OCI-LY1 (cell line): ENCODE data around the gene KRTAP10-3.

Source experiments
- H2AFZ ChIP-seq: fragments of 200-600 bp; sonication (generic), shearing (Covaris generic); 2 replicates; pipeline ENCODE4 v1.6.0; 2014; ENCODE audit warnings: antibody characterized with exemption, mild to moderate bottlenecking, low read length
- H3F3A ChIP-seq: fragments of 200-600 bp; sonication (generic), shearing (Covaris generic); 2 replicates; pipeline ENCODE4 v1.6.0; 2014; ENCODE audit warnings: mild to moderate bottlenecking, antibody characterized with exemption, low read length, moderate library complexity; ENCODE audit not compliant: insufficient read depth
- H3K27ac ChIP-seq: fragments of 200-600 bp; sonication (generic); 2 replicates; pipeline ENCODE4 v1.5.1; 2014; ENCODE audit warnings: low read length, mixed run types, mild to moderate bottlenecking, low read depth; ENCODE audit not compliant: poor library complexity, severe bottlenecking
- H3K27me3 ChIP-seq: fragments of 200-600 bp; sonication (generic); 2 replicates; pipeline ENCODE4 v1.6.0; 2014; ENCODE audit warnings: antibody characterized with exemption, mild to moderate bottlenecking, low read length, moderate library complexity; ENCODE audit not compliant: insufficient read depth
- H3K36me3 ChIP-seq: fragments of 200-600 bp; sonication (generic); 2 replicates; pipeline ENCODE4 v1.6.1; 2014; ENCODE audit warnings: mild to moderate bottlenecking, antibody characterized with exemption, low read length, moderate library complexity, mixed read lengths; ENCODE audit not compliant: insufficient read depth
- H3K4me1 ChIP-seq: fragments of 200-600 bp; sonication (generic); 2 replicates; pipeline ENCODE4 v1.5.1; 2014; ENCODE audit warnings: mild to moderate bottlenecking, low read length, moderate library complexity; ENCODE audit not compliant: insufficient read depth, severe bottlenecking
- H3K4me2 ChIP-seq: fragments of 200-600 bp; sonication (generic), shearing (Covaris generic); 2 replicates; pipeline ENCODE4 v1.6.1; 2014; ENCODE audit warnings: low read length
- H3K4me3 ChIP-seq: fragments of 200-600 bp; sonication (generic); 2 replicates; pipeline ENCODE4 v1.5.1; 2014; ENCODE audit warnings: low read length, low read depth, mild to moderate bottlenecking, mixed read lengths; ENCODE audit not compliant: poor library complexity, severe bottlenecking
- H3K79me2 ChIP-seq: fragments of 200-600 bp; shearing (Covaris generic); 2 replicates; pipeline ENCODE4 v1.6.1; 2016; ENCODE audit warnings: mixed run types, low read length, mixed read lengths; ENCODE audit not compliant: insufficient read depth
- H3K9ac ChIP-seq: fragments of 200-600 bp; sonication (generic), shearing (Covaris generic); 2 replicates; pipeline ENCODE4 v1.6.1; 2014; ENCODE audit warnings: mild to moderate bottlenecking, low read length, mixed read lengths
- H3K9me2 ChIP-seq: fragments of 200-600 bp; sonication (generic), shearing (Covaris generic); 2 replicates; pipeline ENCODE4 v1.6.1; 2014; ENCODE audit warnings: low read depth, mild to moderate bottlenecking, low read length, mixed read lengths
- H3K9me3 ChIP-seq: fragments of 200-600 bp; shearing (Covaris generic); 2 replicates; pipeline ENCODE4 v1.6.1; 2014; ENCODE audit warnings: low read length, mixed read lengths
- H4K20me1 ChIP-seq: fragments of 200-600 bp; sonication (generic), shearing (Covaris generic); 2 replicates; pipeline ENCODE4 v1.6.0; 2016; ENCODE audit warnings: mild to moderate bottlenecking, low read length; ENCODE audit not compliant: insufficient read depth
- CTCF ChIP-seq: fragments of 200-600 bp; sonication (generic), shearing (Covaris generic); IDR thresholded peaks from 2 replicates; pipeline ENCODE4 v1.5.1; 2017; ENCODE audit warnings: mild to moderate bottlenecking, antibody characterized with exemption, low read length, moderate library complexity, mixed read lengths
- EZH2 ChIP-seq: fragments of 200-600 bp; sonication (generic), shearing (Covaris generic); IDR thresholded peaks from 2 replicates; pipeline ENCODE4 v1.8.0; 2017; ENCODE audit warnings: borderline replicate concordance, mixed run types, mild to moderate bottlenecking, antibody characterized with exemption, low read length, moderate library complexity, mixed read lengths

Gene KRTAP10-3

GRCh38 chr21:44558695-44559094 is at the start of gene KRTAP10-3:
KRTAP10-3 (minus strand) TSS chr21:44558795; CDS start chr21:44558715, 80 bp downstream.
- no peak within 1 kb of the TSS for H3K4me3 ChIP-seq
- no peak within 1 kb of the TSS for H3K4me2 ChIP-seq
- no peak within 1 kb of the TSS for H3K9ac ChIP-seq
- H3K9me3 ChIP-seq = no peaks in the 10 kb centered on the region
- H3K79me2 ChIP-seq = no peaks in the 10 kb centered on the region
- no peaks in the 10 kb centered on the region; the same call in 1 of the 2 replicates for H3K27me3 ChIP-seq
- H3F3A ChIP-seq = no peaks in the 10 kb centered on the region
- H2AFZ ChIP-seq = no peak within 1 kb of the TSS
- H3K27ac ChIP-seq = no peak within 1 kb of the TSS
- no peak for TF ChIP-seq EZH2
- TF ChIP-seq CTCF = no peak
- H4K20me1 ChIP-seq = no peaks in the 10 kb centered on the region
- H3K36me3 ChIP-seq = no peaks in the 10 kb centered on the region
- H3K9me2 ChIP-seq = no peaks in the 10 kb centered on the region
- H3K4me1 ChIP-seq = no peaks in the 10 kb centered on the region

GRCh38 chr21:44606495-44606894 is 47.9 kb upstream of the KRTAP10-3 start:
- Histone ChIP-seq H3K36me3 (no peaks in the 10 kb centered on the region), H3K4me3 (no peak overlapping the region), H3K27ac (no peak overlapping the region), H3K9ac (no peak overlapping the region), H3K4me1 (no peaks in the 10 kb centered on the region), H3K9me3 (0 out of 2 replicates have a peak, but pooled peaks cover 2% of the 10 kb centered on the region), H4K20me1 (no peaks in the 10 kb centered on the region), H3K4me2 (no peak overlapping the region), H3K79me2 (no peaks in the 10 kb centered on the region), H3K27me3 (no peaks in the 10 kb centered on the region), H3F3A (no peaks in the 10 kb centered on the region), H3K9me2 (no peaks in the 10 kb centered on the region), H2AFZ (no peak overlapping the region)
- no peak for TF ChIP-seq EZH2
- no peak for TF ChIP-seq CTCF

GRCh38 chr21:44603911-44604310 is 45.3 kb upstream of the KRTAP10-3 start:
- no peaks in the 10 kb centered on the region for H3K9me2 ChIP-seq
- no peaks in the 10 kb centered on the region for H3K4me1 ChIP-seq
- H3F3A ChIP-seq = no peaks in the 10 kb centered on the region

More at GRCh38 chr21:44603911-44604310, 45.3 kb upstream of the KRTAP10-3 start:
- Histone ChIP-seq H4K20me1 (no peaks in the 10 kb centered on the region), H3K9ac (no peak overlapping the region), H3K79me2 (no peaks in the 10 kb centered on the region), H3K4me2 (no peak overlapping the region), H3K27me3 (no peaks in the 10 kb centered on the region), H3K36me3 (no peaks in the 10 kb centered on the region), H3K27ac (no peak overlapping the region), H3K4me3 (no peak overlapping the region), H2AFZ (no peak overlapping the region), H3K9me3 (no peaks in the 10 kb centered on the region)
- TF ChIP-seq EZH2 (no peak), CTCF (no peak)
